ENCODE results near the gene TKFC. TPM values are rescaled to one million over a fixed set of nuclear protein-coding genes. Genes with fewer than 3 reads are reported as not detected.

TKFC gene
- polyA plus RNA-seq, 1 of the 3 experiments (the other 2 are of a cell fraction) = 72.0 TPM

DNA sequence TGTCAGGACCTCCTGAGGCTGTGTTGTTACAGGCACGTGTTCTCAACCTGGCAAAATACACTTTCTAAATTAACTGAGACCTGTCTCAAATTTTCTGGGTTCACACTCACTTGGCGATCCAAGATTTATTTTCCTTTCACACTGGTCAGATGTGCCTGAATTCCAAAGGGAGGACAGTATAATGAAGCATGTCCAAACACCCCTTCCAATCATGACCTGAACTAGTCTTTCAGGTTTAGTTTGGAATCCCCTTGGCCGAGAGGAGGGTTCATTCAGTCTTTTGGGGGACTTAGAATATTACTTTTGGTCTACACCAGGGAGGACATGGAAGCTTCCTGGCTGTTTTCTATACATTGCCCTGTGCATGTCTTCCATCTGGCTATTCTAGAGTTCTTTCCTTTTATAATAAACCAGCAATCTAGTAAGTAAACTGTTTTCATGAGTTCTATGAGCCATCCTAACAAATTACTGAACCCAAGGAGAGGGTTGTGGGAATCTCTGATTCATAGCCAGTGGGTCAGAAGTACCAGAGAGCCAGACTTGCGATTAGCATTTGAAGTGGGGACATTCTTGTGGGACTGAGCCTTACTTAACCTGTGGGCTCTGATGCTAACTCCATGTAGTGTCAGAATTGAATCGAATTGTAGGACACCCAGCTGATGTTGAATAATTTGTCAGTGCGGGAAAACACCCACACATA, 44.6 kb downstream of the TKFC start:
- H4K20me1 ChIP-seq (ENCODE audit: insufficient read depth) = no peaks in the 10 kb centered on the region
- H3K27me3 ChIP-seq (ENCODE audit: insufficient read depth) = no peaks in the 10 kb centered on the region
- no peak for DNase-seq
- no peak for TF ChIP-seq MAX (IDR thresholded peaks at IDR 0.05; ENCODE audit: low read depth)
- TF ChIP-seq, protein P1, sequence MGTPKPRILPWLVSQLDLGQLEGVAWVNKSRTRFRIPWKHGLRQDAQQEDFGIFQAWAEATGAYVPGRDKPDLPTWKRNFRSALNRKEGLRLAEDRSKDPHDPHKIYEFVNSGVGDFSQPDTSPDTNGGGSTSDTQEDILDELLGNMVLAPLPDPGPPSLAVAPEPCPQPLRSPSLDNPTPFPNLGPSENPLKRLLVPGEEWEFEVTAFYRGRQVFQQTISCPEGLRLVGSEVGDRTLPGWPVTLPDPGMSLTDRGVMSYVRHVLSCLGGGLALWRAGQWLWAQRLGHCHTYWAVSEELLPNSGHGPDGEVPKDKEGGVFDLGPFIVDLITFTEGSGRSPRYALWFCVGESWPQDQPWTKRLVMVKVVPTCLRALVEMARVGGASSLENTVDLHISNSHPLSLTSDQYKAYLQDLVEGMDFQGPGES (IDR thresholded peaks at IDR 0.05; ENCODE audit: low read depth, low read length) = no peak
- TF ChIP-seq, protein P2, sequence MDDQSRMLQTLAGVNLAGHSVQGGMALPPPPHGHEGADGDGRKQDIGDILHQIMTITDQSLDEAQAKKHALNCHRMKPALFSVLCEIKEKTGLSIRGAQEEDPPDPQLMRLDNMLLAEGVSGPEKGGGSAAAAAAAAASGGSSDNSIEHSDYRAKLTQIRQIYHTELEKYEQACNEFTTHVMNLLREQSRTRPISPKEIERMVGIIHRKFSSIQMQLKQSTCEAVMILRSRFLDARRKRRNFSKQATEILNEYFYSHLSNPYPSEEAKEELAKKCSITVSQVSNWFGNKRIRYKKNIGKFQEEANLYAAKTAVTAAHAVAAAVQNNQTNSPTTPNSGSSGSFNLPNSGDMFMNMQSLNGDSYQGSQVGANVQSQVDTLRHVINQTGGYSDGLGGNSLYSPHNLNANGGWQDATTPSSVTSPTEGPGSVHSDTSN (IDR thresholded peaks at IDR 0.05) = no peak
- TF ChIP-seq SIN3A (IDR thresholded peaks at IDR 0.05; ENCODE audit: borderline replicate concordance, low read depth, low read length) = no peak
- TF ChIP-seq RXRA (IDR thresholded peaks at IDR 0.05; ENCODE audit: borderline replicate concordance, low read depth) = no peak
- TF ChIP-seq USF1 (IDR thresholded peaks at IDR 0.05; ENCODE audit: borderline replicate concordance, low read depth) = no peak
- no peak for TF ChIP-seq RFX5 (IDR thresholded peaks at IDR 0.05; ENCODE audit: low read length)
- no peak for TF ChIP-seq NFIC (IDR thresholded peaks at IDR 0.05; ENCODE audit: borderline replicate concordance)
- no peak for TF ChIP-seq GABPA (IDR thresholded peaks at IDR 0.05; ENCODE audit: low read depth)
- TF ChIP-seq REST (IDR thresholded peaks at IDR 0.05; ENCODE audit: low read depth, low read length) = no peak
- TF ChIP-seq MEF2A (IDR thresholded peaks at IDR 0.05; ENCODE audit: borderline replicate concordance, low read depth) = no peak
- no peak for TF ChIP-seq TAF1 (IDR thresholded peaks at IDR 0.05; ENCODE audit: borderline replicate concordance, low read depth, low read length)
- no peak for TF ChIP-seq FOXM1 (IDR thresholded peaks at IDR 0.05; ENCODE audit: low read depth)
- no peak overlapping the region for H3K4me2 ChIP-seq
- H2AFZ ChIP-seq (ENCODE audit: low read depth) = no peak overlapping the region
- POLR2A ChIA-PET = no interaction called here
- CTCF ChIA-PET = interaction anchor here (1.1 to 1.9 kb wide), 3 partner anchors 11 to 41 kb away, joined by 3 to 8 read pairs (median 3); no protein-coding TSS in a partner anchor
- peaks cover 8% of the 10 kb centered on the region; the same call in 1 of the 2 replicates for H3K9me3 ChIP-seq
- H3K79me2 ChIP-seq (ENCODE audit: insufficient read depth) = no peaks in the 10 kb centered on the region
- WGBS (ENCODE audit: low lambda C conversion rate) = 89% methylated on average over 6 of the region's 6 CpGs
- H3K4me1 ChIP-seq (ENCODE audit: control insufficient read depth in 1 of 2, insufficient read depth in 2 of 2, low read depth in 1 of 2, low read length in 1 of 2) = peaks cover 0 to 7% of the 10 kb centered on the region in 2 experiments; a peak in 1 of 4 replicates
- H3K36me3 ChIP-seq (replicated peaks in 1 of 2; ENCODE audit: control insufficient read depth in 1 of 2, insufficient read depth in 2 of 2, low read length in 1 of 2) = peaks cover 3 to 36% of the 10 kb centered on the region in 2 experiments
- no peak overlapping the region for H3K9ac ChIP-seq
- H3K9me2 ChIP-seq = no peaks in the 10 kb centered on the region
- peaks cover 8% of the 10 kb centered on the region for H3F3A ChIP-seq (replicated peaks; ENCODE audit: insufficient read depth)
- no peak overlapping the region for H3K4me3 ChIP-seq (ENCODE audit: low read depth in 2 of 2, low read length in 1 of 2)
- no peak overlapping the region for H3K27ac ChIP-seq (ENCODE audit: low read depth in 2 of 2, low read length in 1 of 2)
